GM10266 (cell line): Measurements from ENCODE around the gene CHKA.

Experiments used
- DNase-seq: peaks from one replicate; pipeline ENCODE4 v3.0.0; 2012; ENCODE audit errors: extremely low spot score
- CTCF ChIP-seq: IDR thresholded peaks from 2 replicates; pipeline ENCODE4 v1.5.1; 2012; ENCODE audit warnings: mild to moderate bottlenecking, low read depth; ENCODE audit not compliant: control insufficient read depth, insufficient read depth; ENCODE audit errors: missing control alignments

CHKA gene

DNA sequence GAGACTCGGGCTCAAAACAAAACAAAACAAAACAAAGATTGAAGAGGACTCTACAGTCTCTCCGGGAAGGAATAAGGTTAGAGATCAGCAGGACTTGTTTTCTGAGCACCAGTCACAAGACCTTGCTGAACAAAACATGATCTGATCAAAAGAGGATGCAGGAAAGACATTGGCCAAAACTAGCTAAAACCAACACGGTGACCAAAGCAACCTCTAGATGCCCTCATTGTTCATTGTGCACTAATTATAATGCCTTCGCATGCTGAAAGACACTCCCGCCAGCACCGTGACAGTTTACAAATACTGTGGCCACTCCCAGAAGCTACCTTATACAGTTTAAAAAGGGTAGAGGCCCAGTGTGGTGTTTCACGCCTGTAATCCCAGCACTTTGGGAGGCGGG is 15.7 kb upstream of the CHKA start:
- DNase-seq = no peak
- no peak for TF ChIP-seq CTCF

GRCh38 chr11:68135161-68135560 is 14.0 kb upstream of the CHKA start:
- no peak for DNase-seq
- no peak for TF ChIP-seq CTCF

DNA sequence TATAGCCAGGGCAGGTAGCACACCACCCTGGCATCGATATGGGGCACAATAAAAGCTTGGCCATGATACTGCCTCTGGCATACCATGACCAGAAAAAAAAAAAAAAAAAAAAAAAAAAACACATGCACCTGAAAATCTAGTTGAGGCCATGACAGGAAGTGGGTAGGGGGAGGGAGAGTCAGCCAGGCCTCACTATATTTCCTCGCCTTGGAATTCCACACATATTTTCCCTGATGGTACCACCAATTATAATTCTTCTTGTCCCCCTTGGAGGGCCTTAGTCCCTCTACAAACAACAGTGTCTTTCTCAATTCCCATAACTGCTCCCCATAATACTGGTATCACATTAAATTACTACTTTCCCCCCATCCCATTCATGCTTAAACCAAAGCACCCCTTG is 12.6 kb upstream of the CHKA start:
- TF ChIP-seq CTCF = no peak
- no peak for DNase-seq

- DNase-seq = no peak
- no peak for TF ChIP-seq CTCF
These were observed 8.9 kb upstream of the CHKA start for GRCh38 chr11:68130121-68130520.

- DNase-seq = no peak
These were observed 7.6 kb upstream of the CHKA start for GRCh38 chr11:68128682-68129327.

GRCh38 chr11:68127714-68128681 is 6.8 kb upstream of the CHKA start:
- DNase-seq = no peak
- no peak for TF ChIP-seq CTCF

More at GRCh38 chr11:68128682-68129327, 7.6 kb upstream of the CHKA start:
- no peak for TF ChIP-seq CTCF

- TF ChIP-seq CTCF = no peak
- no peak for DNase-seq
These were observed 4.0 kb upstream of the CHKA start for GRCh38 chr11:68125164-68125563.
